Activated T-cell treated with anti-CD3 and anti-CD28 coated beads, Interleukin-2, amount 50 U/mL, for 1 hour (primary cell): ENCODE data around the gene MRTFB.

Experiments used
- DNase-seq: peaks from one replicate; pipeline ENCODE4 v3.0.0-alpha.2; 2020

MRTFB gene

GRCh38 chr16:14240964-14241363, 169.8 kb downstream of the MRTFB start:
- DNase-seq: no peak

DNA sequence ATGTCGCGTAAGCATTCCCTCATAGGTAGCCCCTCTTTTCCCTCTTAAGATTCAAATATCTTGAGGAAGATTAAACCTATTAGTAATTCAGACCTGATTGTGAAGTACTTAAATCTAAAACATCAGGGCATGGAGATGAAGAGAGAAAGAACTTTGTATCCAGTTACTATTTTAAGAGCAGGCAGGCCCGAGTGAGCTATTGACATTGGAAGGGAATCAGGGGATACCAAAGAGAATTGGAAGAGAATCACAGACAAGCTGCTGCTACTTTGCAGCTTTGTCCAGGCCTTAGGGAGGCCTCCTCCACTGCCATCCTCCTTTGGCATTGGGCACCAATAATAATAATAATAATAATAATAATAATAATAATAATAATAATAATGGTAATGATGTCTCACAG, 170.5 kb downstream of the MRTFB start:
- no peak for DNase-seq

- no peak for DNase-seq
These were observed 171.7 kb downstream of the MRTFB start for GRCh38 chr16:14242769-14243168.

- DNase-seq: no peak
These were observed 173.3 kb downstream of the MRTFB start for GRCh38 chr16:14244196-14245010.

DNA sequence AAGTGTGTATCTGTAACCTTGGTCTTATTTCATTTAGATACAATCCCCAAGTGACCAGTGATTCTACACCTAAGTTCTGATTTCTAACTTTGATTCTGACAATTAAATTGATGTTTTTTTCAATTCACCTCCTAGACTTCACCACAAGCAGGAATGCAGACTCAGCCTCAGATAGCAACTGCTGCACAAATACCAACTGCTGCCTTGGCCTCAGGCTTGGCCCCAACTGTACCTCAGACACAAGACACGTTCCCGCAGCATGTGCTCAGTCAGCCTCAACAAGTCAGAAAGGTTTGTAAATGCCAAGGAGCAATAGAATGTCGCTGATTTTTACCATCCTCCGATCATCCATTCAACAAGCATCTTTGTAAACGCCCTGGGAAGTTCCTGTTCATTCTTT, 177.7 kb downstream of the MRTFB start:
- DNase-seq: no peak

- DNase-seq: peak; percentile 38
These were observed 178.3 kb downstream of the MRTFB start for GRCh38 chr16:14249291-14250032.

DNA sequence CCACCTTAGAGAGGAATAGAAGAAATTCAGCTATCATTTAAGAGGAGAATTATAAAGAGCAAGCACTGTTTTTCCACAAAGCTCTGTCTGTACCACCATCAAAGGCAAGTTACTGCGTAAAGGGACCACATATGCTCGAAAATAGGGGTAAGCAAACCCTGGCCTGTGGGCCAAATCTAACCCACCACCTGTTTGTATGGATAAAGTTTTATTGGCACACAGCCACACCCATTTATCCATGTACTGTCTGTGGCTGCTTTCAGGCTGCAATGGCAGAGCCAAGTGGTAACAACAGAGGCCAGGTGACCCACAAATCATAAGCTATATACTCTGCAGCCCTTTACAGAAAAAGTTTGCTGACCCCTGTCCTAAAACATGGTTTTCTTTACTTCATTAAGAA, 180.3 kb downstream of the MRTFB start:
- no peak for DNase-seq

DNA sequence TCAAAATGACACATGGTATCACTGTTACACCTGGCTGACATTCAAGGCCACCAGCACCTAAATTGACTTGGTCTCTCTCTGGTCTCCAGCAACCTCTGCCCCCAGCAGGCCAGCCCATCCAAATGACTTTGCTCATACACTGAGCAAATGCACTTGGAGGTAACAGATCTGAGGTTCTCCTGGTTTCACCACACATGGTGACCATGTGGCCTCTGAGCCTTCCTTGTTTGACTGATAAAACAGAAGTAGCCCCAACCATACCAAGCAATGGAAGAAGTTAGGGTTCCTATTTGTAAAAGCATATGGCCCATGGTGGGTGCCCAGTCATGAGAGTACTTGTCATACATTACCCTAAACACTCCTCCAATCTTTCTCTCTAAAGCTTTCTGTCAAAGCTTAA, 181.7 kb downstream of the MRTFB start:
- DNase-seq: no peak

DNA sequence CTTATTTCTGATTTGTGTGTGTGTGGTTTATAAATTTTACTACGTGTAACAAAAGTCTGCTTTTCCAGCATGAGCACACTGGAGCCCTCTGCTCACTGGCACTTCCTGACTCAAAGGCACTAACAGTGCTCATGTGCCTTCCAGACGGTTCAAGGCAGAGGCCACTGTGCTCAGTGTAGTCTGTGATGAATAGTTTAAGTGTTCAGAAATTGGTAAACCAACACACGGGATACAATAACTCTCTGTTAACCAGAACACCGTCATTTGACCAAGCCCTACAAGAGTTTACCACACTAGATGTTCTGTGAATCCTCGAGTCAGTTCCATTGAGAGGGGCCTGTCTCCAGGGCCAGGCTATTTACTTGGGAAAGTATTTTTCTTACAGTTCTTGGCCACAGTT, 191.9 kb downstream of the MRTFB start:
- DNase-seq: no peak

- no peak for DNase-seq
These were observed 192.7 kb downstream of the MRTFB start for GRCh38 chr16:14263769-14264168.

DNA sequence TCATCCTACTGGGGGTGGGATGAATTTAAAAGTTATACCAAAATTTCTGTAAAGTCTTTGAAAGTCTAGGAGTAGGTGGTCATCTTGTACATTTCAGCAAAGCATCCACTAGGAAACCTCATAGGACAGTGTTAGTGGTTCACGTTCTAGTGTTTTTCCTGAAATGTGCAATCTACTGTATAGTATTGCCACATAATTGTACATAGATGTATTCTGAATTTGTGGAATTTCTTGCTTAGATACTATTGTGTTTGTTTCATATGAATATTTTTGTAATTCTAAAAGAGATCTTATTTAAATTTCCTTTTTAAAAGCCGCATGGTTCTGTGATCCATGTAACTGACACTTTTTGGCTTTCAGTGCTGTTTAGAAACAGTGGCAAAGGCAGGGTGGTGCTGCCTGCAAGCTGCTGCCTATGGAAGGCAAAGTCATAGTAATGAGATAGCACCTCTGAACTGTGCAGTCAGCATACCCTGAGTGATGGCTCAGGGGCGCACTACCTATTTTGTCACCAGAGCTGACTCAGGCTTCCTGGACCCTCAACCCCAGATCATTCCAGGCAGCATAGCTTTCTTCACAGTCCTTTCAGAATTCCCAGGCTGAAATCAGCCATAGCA, 193.3 kb downstream of the MRTFB start:
- DNase-seq: no peak

DNA sequence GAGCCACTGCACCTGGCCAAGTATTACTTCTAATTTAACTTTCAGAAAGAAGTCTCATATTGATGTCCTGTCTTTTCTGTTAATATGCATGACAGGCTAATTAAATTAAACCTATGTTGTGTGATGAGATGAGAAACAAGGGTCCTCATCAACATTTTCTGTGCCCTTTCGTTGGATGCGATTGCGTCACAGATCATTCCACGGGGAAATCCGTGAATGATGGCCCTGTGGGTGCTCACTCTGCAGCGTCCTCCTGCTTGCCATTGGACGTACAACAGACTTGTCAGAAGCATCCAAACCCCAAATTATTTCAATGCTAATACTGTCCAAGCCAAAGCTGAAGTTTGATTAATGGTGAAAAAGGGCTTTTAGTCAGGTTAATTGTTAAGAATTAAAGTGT, 197.0 kb downstream of the MRTFB start:
- DNase-seq: no peak

- DNase-seq: no peak
These were observed 204.8 kb downstream of the MRTFB start for GRCh38 chr16:14275934-14276333.

GRCh38 chr16:14278749-14279148, 207.6 kb downstream of the MRTFB start:
- DNase-seq: no peak

GRCh38 chr16:14280541-14280940, 209.4 kb downstream of the MRTFB start:
- DNase-seq: no peak

DNA sequence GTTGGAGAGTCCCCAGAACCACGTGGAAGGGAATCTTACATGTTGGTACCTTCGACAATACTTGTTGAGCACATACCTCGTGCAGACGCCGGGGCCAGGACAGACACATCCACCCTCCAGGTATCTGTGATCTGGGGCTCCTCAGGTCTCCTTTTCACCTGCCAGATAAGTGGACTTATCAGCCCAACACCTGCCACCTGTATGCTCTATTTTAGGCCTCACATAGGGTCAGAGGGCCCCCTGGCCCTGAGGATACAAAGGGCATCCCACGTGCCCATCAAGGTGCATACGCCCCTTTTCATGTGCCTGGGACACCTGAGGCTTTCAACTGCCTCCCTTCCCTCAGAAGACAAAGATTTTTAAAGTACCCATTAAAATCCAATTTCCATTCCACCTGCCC, 212.7 kb downstream of the MRTFB start:
- DNase-seq: no peak

GRCh38 chr16:14284371-14284770, 213.3 kb downstream of the MRTFB start:
- DNase-seq: no peak

- DNase-seq: no peak
These were observed 213.9 kb downstream of the MRTFB start for GRCh38 chr16:14284930-14285512.

- DNase-seq: peak; percentile 99
These were observed 214.6 kb downstream of the MRTFB start for GRCh38 chr16:14285513-14286367.

- peak; percentile 46 for DNase-seq
These were observed 215.5 kb downstream of the MRTFB start for GRCh38 chr16:14286368-14287230.

GRCh38 chr16:14289692-14290340, 218.7 kb downstream of the MRTFB start:
- DNase-seq: no peak
